ENCODE data around the gene ARL13A. TPM values are rescaled to one million over a fixed set of nuclear protein-coding genes. Genes with fewer than 3 reads are reported as not detected.

ARL13A gene
- total and polyA plus RNA-seq, 2 of the 8 experiments (the other 6 are each of a cell fraction or from before 2014, with no cell fraction given) = not detected

DNA sequence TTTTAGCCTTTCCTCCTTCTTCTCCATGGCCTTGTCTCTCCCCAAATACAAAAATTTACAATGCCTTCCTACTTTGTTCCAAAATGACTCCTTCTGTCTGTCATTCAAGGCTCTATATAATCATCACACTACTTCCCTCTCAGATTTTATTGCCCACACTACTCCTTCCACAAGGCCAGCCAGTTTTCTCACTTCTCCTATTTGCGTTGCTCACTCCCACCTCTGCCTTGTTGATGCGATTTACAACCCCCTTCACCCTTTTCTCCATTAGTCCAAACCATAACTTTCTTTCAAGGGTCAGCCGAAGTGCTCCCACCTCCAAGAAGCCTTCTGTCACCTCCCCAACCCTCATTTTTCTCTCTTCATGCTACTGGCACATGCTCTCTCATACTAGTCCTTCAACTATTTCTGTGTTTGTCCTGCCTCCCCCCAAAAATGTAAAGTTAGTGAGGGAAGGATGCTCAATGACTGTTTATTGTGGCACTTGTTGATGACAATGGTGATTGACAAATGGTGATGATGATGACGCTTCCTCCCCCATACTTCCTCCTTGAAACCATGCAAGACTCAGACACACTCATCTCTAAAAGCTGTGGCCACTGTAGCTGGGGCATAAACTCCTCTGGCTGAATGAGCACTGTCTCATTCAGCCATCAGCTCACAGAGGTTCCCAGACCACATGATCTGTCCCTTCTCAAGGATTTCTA lies 38.1 kb upstream of the ARL13A start (continued):
- no peak for TF ChIP-seq TEAD4 (IDR thresholded peaks at IDR 0.05; ENCODE audit: low read depth, low read length)
- no peak for TF ChIP-seq CTBP2 (IDR thresholded peaks at IDR 0.05; ENCODE audit: borderline replicate concordance, insufficient read depth, insufficient read length, low read length)
- TF ChIP-seq CREB1 (IDR thresholded peaks at IDR 0.05) = no peak

All from H1 (cell line).